ENCODE data around the gene OR2T6.

The OR2T6 gene

DNA sequence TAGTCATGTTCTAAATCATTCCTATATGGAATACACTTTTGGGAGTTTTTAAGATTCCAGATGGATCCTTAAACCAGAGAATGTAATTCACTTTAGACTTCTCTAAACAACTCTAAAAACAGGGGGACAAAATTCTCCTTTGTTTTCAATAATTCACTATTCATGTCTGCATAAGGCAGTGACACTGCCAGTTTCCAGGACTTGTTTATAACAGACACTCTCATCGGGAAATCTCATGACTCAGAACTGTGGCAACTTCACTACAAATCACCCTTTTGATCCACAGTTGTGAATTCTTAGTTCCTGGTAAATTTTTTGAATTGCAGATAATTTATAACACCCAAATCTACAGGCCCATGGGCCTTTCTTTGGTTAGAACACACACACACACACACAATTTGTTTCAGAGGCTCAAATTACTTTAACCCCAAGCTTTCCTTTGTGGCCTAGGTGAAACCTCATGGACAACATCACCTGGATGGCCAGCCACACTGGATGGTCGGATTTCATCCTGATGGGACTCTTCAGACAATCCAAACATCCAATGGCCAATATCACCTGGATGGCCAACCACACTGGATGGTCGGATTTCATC, 14.3 kb upstream of the OR2T6 start, which contains the start of gene OR2T4:
Gene OR2T4 (plus strand): TSS at position 545 of the 595 bp plus-strand sequence. CDS start 0 bp downstream, at position 545.
- no peak within 1 kb of the TSS for H4K8ac ChIP-seq (ENCODE audit: low read depth, low read length)
- H3K9me3 ChIP-seq (replicated peaks in 1 of 2; ENCODE audit: control insufficient read depth in 2 of 2, insufficient read depth in 1 of 2, low read depth in 1 of 2, low read length in 2 of 2), result peaks cover 0 to 30% of the 10 kb centered on the region in 2 donors
- H3K4me3 ChIP-seq (ENCODE audit: low read length in 2 of 2), result no peak within 1 kb of the TSS
- H3K79me1 ChIP-seq (ENCODE audit: low read depth, low read length), result peaks cover 2% of the 10 kb centered on the region
- no peaks in the 10 kb centered on the region for H3K4me1 ChIP-seq (ENCODE audit: control insufficient read depth in 2 of 2, insufficient read depth in 1 of 2, low read depth in 1 of 2, low read length in 2 of 2)
- H2BK15ac ChIP-seq (ENCODE audit: low read length), result no peak within 1 kb of the TSS
- no peak within 1 kb of the TSS for H3K23ac ChIP-seq (ENCODE audit: low read depth, low read length, poor library complexity)
- H3K27ac ChIP-seq (replicated peaks; ENCODE audit: low read length), result no peak within 1 kb of the TSS
- no peak within 1 kb of the TSS for H3K4ac ChIP-seq (ENCODE audit: low read length)
- no peak within 1 kb of the TSS for H3K14ac ChIP-seq (ENCODE audit: low read length)
- no peak within 1 kb of the TSS for H2BK120ac ChIP-seq (ENCODE audit: low read depth, low read length)
- no peaks in the 10 kb centered on the region for H3K27me3 ChIP-seq (ENCODE audit: control insufficient read depth in 3 of 3, insufficient read depth in 3 of 3, low read depth in 1 of 3, low read length in 3 of 3)
- H2BK12ac ChIP-seq (ENCODE audit: low read length), result no peak within 1 kb of the TSS
- no peak within 1 kb of the TSS for H3K4me2 ChIP-seq (ENCODE audit: insufficient read depth, low read length, poor library complexity, severe bottlenecking)
- H2AFZ ChIP-seq (ENCODE audit: low read length), result no peak within 1 kb of the TSS
- no peaks in the 10 kb centered on the region for H3K36me3 ChIP-seq (replicated peaks in 1 of 2; ENCODE audit: control insufficient read depth in 2 of 2, insufficient read depth in 2 of 2, low read length in 2 of 2)
- H2AK5ac ChIP-seq (ENCODE audit: low read depth, low read length), result no peak within 1 kb of the TSS
- no peak within 1 kb of the TSS for H4K91ac ChIP-seq (ENCODE audit: low read depth, low read length, poor library complexity)
- no peak within 1 kb of the TSS for H2BK5ac ChIP-seq (ENCODE audit: low read length)
- DNase-seq (ENCODE audit: low spot score), result no peak
- no peak within 1 kb of the TSS for H3K9ac ChIP-seq (ENCODE audit: low read depth, low read length, poor library complexity)
- H3K18ac ChIP-seq (ENCODE audit: low read length), result no peak within 1 kb of the TSS
- WGBS, 2 donors (ENCODE audit: extremely low coverage in 2 of 2, insufficient read length in 2 of 2, insufficient replicate concordance in 1 of 2), result no CpG with 5 or more reads among the region's 3 CpGs

DNA sequence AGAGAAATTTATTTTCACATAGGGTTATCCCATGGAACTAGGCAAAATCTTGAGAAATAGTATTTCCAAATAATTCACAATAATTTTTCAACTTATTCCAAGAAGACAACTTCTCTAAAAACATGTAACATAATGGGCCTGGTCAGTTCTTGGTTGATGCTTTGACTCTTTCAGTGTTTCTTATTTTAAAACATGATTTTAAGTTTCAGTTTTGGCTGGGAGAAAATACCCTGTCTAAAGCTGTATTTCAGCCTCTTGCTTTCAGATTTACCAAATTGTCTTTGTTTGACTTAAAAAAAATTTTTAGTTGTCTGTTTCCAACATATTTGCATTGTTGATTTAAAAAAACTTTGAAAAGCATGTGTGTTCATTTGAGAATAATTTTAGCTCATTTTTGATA, 8.9 kb upstream of the OR2T6 start:
- Histone ChIP-seq H2AFZ (ENCODE audit: low read length) (no peak overlapping the region), H3K27me3 (ENCODE audit: control insufficient read depth in 3 of 3, insufficient read depth in 3 of 3, low read depth in 1 of 3, low read length in 3 of 3) (no peaks in the 10 kb centered on the region), H4K8ac (ENCODE audit: low read depth, low read length) (no peak overlapping the region), H3K18ac (ENCODE audit: low read length) (no peak overlapping the region), H3K9me3 (replicated peaks in 1 of 2; ENCODE audit: control insufficient read depth in 2 of 2, insufficient read depth in 1 of 2, low read depth in 1 of 2, low read length in 2 of 2) (peaks cover 0 to 20% of the 10 kb centered on the region in 2 donors), H3K23ac (ENCODE audit: low read depth, low read length, poor library complexity) (no peak overlapping the region), H4K91ac (ENCODE audit: low read depth, low read length, poor library complexity) (no peak overlapping the region), H2BK15ac (ENCODE audit: low read length) (no peak overlapping the region), H3K9ac (ENCODE audit: low read depth, low read length, poor library complexity) (no peak overlapping the region), H3K14ac (ENCODE audit: low read length) (no peak overlapping the region), H3K4me1 (ENCODE audit: control insufficient read depth in 2 of 2, insufficient read depth in 1 of 2, low read depth in 1 of 2, low read length in 2 of 2) (no peaks in the 10 kb centered on the region), H3K27ac (replicated peaks; ENCODE audit: low read length) (no peak overlapping the region), H2BK5ac (ENCODE audit: low read length) (no peak overlapping the region), H2BK12ac (ENCODE audit: low read length) (no peak overlapping the region), H3K4ac (ENCODE audit: low read length) (no peak overlapping the region), H2AK5ac (ENCODE audit: low read depth, low read length) (no peak overlapping the region), H3K79me1 (ENCODE audit: low read depth, low read length) (no peaks in the 10 kb centered on the region), H3K4me3 (ENCODE audit: low read length in 2 of 2) (no peak overlapping the region), H3K4me2 (ENCODE audit: insufficient read depth, low read length, poor library complexity, severe bottlenecking) (no peak overlapping the region), H3K36me3 (replicated peaks in 1 of 2; ENCODE audit: control insufficient read depth in 2 of 2, insufficient read depth in 2 of 2, low read length in 2 of 2) (no peaks in the 10 kb centered on the region), H2BK120ac (ENCODE audit: low read depth, low read length) (no peak overlapping the region)
- DNase-seq (ENCODE audit: low spot score), result no peak

DNA sequence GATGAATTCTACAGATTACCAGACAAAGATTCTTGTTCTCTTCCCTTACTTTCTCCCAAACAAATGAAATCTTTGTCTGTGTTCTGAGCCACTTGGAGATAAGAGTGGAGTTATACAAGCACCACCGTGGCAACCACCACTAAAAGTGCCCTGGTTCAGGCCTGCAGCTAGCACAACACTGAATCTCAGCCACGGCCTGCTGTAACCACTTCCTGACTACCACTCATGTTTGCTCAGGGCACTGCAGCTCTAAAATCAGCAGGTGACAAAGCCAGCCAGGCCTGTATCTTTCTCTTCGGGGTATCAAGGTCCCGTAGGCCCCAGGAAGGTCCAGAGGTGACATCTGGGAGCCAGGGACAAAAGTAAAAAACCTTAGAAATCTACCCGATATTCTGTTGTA, 3.2 kb upstream of the OR2T6 start:
- no peaks in the 10 kb centered on the region for H3K79me1 ChIP-seq (ENCODE audit: low read depth, low read length)
- H2BK15ac ChIP-seq (ENCODE audit: low read length), result no peak overlapping the region
- H2BK12ac ChIP-seq (ENCODE audit: low read length), result no peak overlapping the region
- no peak overlapping the region for H4K91ac ChIP-seq (ENCODE audit: low read depth, low read length, poor library complexity)
- no peak overlapping the region for H2BK5ac ChIP-seq (ENCODE audit: low read length)
- H3K18ac ChIP-seq (ENCODE audit: low read length), result no peak overlapping the region
- H3K4me1 ChIP-seq (ENCODE audit: control insufficient read depth in 2 of 2, insufficient read depth in 1 of 2, low read depth in 1 of 2, low read length in 2 of 2), result no peaks in the 10 kb centered on the region
- DNase-seq (ENCODE audit: low spot score), result no peak
- H3K9ac ChIP-seq (ENCODE audit: low read depth, low read length, poor library complexity), result no peak overlapping the region
- H3K27ac ChIP-seq (replicated peaks; ENCODE audit: low read length), result no peak overlapping the region
- no CpG with 5 or more reads among the region's 5 CpGs for WGBS, 2 donors (ENCODE audit: extremely low coverage in 2 of 2, insufficient read length in 2 of 2, insufficient replicate concordance in 1 of 2)
- no peak overlapping the region for H4K8ac ChIP-seq (ENCODE audit: low read depth, low read length)
- no peak overlapping the region for H3K4me3 ChIP-seq (ENCODE audit: low read length in 2 of 2)
- no peak overlapping the region for H3K4ac ChIP-seq (ENCODE audit: low read length)
- H2BK120ac ChIP-seq (ENCODE audit: low read depth, low read length), result no peak overlapping the region
- H3K14ac ChIP-seq (ENCODE audit: low read length), result no peak overlapping the region
- no peaks in the 10 kb centered on the region for H3K27me3 ChIP-seq (ENCODE audit: control insufficient read depth in 3 of 3, insufficient read depth in 3 of 3, low read depth in 1 of 3, low read length in 3 of 3)
- no peak overlapping the region for H2AFZ ChIP-seq (ENCODE audit: low read length)
- peaks cover 0 to 28% of the 10 kb centered on the region in 2 donors for H3K9me3 ChIP-seq (replicated peaks in 1 of 2; ENCODE audit: control insufficient read depth in 2 of 2, insufficient read depth in 1 of 2, low read depth in 1 of 2, low read length in 2 of 2)
- H3K4me2 ChIP-seq (ENCODE audit: insufficient read depth, low read length, poor library complexity, severe bottlenecking), result no peak overlapping the region
- no peak overlapping the region for H2AK5ac ChIP-seq (ENCODE audit: low read depth, low read length)
- no peak overlapping the region for H3K23ac ChIP-seq (ENCODE audit: low read depth, low read length, poor library complexity)
- H3K36me3 ChIP-seq (replicated peaks in 1 of 2; ENCODE audit: control insufficient read depth in 2 of 2, insufficient read depth in 2 of 2, low read length in 2 of 2), result no peaks in the 10 kb centered on the region

DNA sequence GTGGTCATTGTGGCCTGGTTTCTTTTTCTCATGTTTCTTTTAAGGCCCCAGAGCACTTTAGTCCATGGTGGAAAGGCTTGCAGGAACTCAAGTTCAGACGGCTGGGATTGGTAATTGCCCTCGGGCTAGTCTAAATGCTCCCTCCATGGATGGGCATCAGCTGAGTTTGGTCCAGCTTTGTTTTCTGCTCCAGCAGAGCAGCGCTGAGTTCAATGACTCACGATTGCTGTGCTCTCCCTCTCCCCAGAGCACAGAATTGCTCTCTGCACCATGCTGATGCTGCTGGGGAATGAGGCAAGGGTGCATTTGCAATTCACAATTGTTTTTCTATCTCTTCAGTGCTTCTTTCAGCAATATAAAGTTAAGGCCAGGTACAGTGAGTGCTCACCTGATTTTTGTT, 1.8 kb upstream of the OR2T6 start:
- Histone ChIP-seq H2BK120ac (ENCODE audit: low read depth, low read length) (no peak overlapping the region), H3K14ac (ENCODE audit: low read length) (no peak overlapping the region), H2BK12ac (ENCODE audit: low read length) (no peak overlapping the region), H3K27me3 (ENCODE audit: control insufficient read depth in 3 of 3, insufficient read depth in 3 of 3, low read depth in 1 of 3, low read length in 3 of 3) (no peaks in the 10 kb centered on the region), H4K8ac (ENCODE audit: low read depth, low read length) (no peak overlapping the region), H3K9ac (ENCODE audit: low read depth, low read length, poor library complexity) (no peak overlapping the region), H3K4me2 (ENCODE audit: insufficient read depth, low read length, poor library complexity, severe bottlenecking) (no peak overlapping the region), H3K4me1 (ENCODE audit: control insufficient read depth in 2 of 2, insufficient read depth in 1 of 2, low read depth in 1 of 2, low read length in 2 of 2) (no peaks in the 10 kb centered on the region), H2AK5ac (ENCODE audit: low read depth, low read length) (no peak overlapping the region), H3K9me3 (replicated peaks in 1 of 2; ENCODE audit: control insufficient read depth in 2 of 2, insufficient read depth in 1 of 2, low read depth in 1 of 2, low read length in 2 of 2) (peaks cover 0 to 27% of the 10 kb centered on the region in 2 donors), H2AFZ (ENCODE audit: low read length) (no peak overlapping the region), H2BK15ac (ENCODE audit: low read length) (no peak overlapping the region), H3K23ac (ENCODE audit: low read depth, low read length, poor library complexity) (no peak overlapping the region), H3K4me3 (ENCODE audit: low read length in 2 of 2) (no peak overlapping the region), H4K91ac (ENCODE audit: low read depth, low read length, poor library complexity) (no peak overlapping the region), H3K27ac (replicated peaks; ENCODE audit: low read length) (no peak overlapping the region), H3K79me1 (ENCODE audit: low read depth, low read length) (no peaks in the 10 kb centered on the region), H3K4ac (ENCODE audit: low read length) (no peak overlapping the region), H3K18ac (ENCODE audit: low read length) (no peak overlapping the region), H3K36me3 (replicated peaks in 1 of 2; ENCODE audit: control insufficient read depth in 2 of 2, insufficient read depth in 2 of 2, low read length in 2 of 2) (no peaks in the 10 kb centered on the region), H2BK5ac (ENCODE audit: low read length) (no peak overlapping the region)
- no peak for DNase-seq (ENCODE audit: low spot score)
- no CpG with 5 or more reads among the region's 4 CpGs for WGBS, 2 donors (ENCODE audit: extremely low coverage in 2 of 2, insufficient read length in 2 of 2, insufficient replicate concordance in 1 of 2)

Data from neuronal stem cell (in vitro differentiated cells).